NCI-H2029 treated with DMSO at 0.1 percent for 48 hours (cell line): ENCODE data around the gene NRTN.
A peak's percentile ranks its signal among the peaks of the same experiment; 100 is the strongest.
"Not testable (repeated sequence)": the region's sequence is repeated elsewhere in the genome, so short reads cannot be mapped to it uniquely, and the experiment has no call there.

Source experiments
- DNase-seq: peaks from one replicate; lab custom pipeline; 2025; lab: John Stamatoyannopoulos, UW

The NRTN gene

GRCh38 chr19:5867201-5868136, 62.6 kb downstream of the NRTN start:
- peak; percentile 34 for DNase-seq

GRCh38 chr19:5870986-5871394, 66.1 kb downstream of the NRTN start:
- DNase-seq: no peak

GRCh38 chr19:5873617-5874199, 68.8 kb downstream of the NRTN start:
- no peak for DNase-seq

- not testable (repeated sequence) for DNase-seq
Measured at GRCh38 chr19:5874496-5874895, 69.6 kb downstream of the NRTN start.

- no peak for DNase-seq
Measured at GRCh38 chr19:5877427-5877826, 72.6 kb downstream of the NRTN start.

- no peak for DNase-seq
Measured at GRCh38 chr19:5877882-5878281, 73.0 kb downstream of the NRTN start.
